ENCODE data around the gene ART4. TPM values are rescaled to one million over a fixed set of nuclear protein-coding genes. Genes with fewer than 3 reads are reported as not detected.

The ART4 gene, protein sequence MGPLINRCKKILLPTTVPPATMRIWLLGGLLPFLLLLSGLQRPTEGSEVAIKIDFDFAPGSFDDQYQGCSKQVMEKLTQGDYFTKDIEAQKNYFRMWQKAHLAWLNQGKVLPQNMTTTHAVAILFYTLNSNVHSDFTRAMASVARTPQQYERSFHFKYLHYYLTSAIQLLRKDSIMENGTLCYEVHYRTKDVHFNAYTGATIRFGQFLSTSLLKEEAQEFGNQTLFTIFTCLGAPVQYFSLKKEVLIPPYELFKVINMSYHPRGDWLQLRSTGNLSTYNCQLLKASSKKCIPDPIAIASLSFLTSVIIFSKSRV
- not detected in 5 replicates for total RNA-seq (2022; extraction: Qiagen RNA extraction; ENCODE audit: low read depth)

DNA sequence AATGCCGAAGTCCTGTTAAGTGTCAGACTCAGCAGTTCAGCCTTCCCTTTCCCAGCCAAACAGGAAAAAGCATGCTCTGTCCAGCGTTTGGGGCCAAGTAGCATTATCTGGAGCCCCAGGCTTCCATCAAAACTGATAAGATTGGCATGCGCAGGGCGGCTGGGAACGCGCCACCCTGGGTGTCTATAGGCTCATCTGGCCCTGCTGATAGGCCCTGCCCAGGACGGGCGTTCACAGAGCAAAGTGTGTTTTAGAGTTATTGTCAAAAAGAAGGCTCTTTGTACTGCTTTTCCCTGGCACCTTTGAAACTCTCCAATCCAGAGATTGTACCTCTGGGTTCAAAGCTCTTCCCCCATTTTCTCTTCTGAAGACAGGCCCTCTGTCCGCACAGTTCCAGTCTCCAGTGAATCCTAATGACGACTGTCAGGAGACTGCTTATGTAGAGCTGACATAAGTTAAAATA, at the start of gene ART4:
Gene ART4 (minus strand): TSS at position 102 of the 463 bp plus-strand sequence. CDS start 413 bp downstream, outside the sequence.

DNA sequence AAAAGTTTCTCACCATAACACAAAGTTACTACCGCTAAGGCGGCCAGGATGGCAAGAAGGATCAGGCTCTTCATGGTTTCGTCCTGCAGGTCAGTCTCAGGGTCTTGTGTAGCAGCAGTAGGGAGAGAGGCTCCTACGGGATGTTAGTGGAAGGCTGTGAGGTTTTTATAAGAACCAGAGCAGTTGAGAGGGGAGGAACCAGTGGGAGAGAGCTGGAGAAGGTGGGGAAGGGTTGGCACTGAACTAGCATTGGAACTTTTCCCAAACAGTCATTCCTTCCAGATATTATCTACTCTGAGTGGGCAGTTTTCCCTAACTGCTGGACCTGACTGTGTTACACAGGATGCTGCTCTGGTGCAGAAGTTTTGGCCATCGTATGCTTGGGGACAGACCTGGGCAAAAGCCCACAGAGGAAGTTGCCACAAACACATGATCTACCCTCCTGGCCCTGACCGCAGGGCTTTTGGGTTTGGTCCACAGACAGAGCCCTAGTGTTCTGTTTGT, 42.4 kb upstream of the ART4 start, which contains the start of gene MGP:
Gene MGP (minus strand): TSS at position 137 of the 504 bp plus-strand sequence. CDS start 63 bp downstream, at position 74.

DNA sequence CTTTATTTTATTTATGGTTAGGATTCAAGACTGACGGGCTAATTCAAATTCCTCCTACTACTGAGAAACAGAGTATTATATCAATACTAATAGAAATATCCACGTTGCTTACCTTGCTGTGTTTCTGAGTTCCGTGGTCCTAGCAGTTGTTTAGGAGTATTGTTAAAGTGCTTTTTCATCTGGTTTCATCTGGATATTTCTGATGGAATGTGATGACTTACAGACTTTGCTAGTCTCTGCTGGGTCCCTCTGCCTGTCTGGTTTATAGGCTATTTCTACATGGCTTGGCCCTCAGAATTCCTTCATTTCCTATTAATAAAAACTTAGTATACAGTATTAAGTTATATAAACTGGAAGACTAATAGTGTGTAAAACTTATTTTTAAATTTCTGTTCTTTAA, 29.3 kb downstream of the ART4 start, which contains the start of gene SMCO3:
Gene SMCO3 (minus strand): TSS at position 169 of the 400 bp plus-strand sequence. CDS start 7,502 bp downstream, outside the sequence.

DNA sequence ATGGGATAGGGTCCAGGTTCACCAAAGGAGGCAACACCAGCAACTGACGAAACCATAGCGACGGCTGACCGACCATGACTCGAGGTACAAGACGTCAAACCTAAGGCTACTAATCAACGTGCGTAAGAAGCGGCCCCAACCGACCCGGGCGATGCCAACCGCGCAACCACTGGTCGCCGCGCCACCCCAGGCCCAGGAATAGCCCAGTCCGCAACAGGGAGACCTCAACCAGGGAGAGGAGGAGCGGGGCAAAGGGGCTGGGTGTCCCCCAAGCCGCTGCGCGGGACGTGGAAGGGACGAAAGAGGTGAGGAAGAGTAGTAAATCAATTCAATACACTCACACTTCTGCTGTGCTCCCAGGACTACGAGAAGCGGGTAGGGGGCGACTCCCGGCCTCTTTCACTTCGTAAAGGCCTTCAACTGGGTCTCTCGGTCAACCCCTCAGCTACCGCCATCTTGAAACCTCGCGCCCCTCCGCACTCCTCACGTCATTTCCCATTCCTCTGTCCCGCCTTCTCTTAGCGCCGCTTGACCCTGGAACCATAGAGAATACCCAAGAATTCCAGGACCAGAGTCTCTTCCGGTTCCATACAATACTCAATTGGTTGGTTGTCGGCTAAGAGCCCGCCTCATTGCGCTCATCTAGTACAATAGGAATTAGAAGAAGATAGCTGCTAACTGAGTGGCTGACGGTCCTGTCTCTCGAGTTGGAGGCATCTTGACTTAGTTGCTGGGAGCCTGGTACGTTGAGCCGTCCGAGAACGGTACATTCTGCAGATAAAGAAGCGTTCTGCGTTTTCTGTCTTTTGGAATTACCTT, 40.1 kb downstream of the ART4 start, which contains the start of the genes C12orf60 and WBP11:
Gene C12orf60 (plus strand): TSS at position 660 of the 819 bp plus-strand sequence. CDS start 19,266 bp downstream, outside the sequence.
Gene WBP11 (minus strand): TSS at position 468 of the 819 bp plus-strand sequence. CDS start 2,095 bp downstream, outside the sequence.

Other genes with a start within 250 kb of the ART4 start
- 0.03 TPM in 1 of 5 replicates, not detected in the others for gene GUCY2C, start 146.9 kb downstream of the ART4 start, total RNA-seq (2022; extraction: Qiagen RNA extraction; ENCODE audit: low read depth)
- 45.2 to 49.2 TPM (median 48.1 TPM) in 5 replicates for gene WBP11, start 40.0 kb downstream of the ART4 start, total RNA-seq (2022; extraction: Qiagen RNA extraction; ENCODE audit: low read depth)
- 1.5 to 2.4 TPM (median 1.8 TPM) in 5 replicates for gene C12orf60, start 39.9 kb downstream of the ART4 start, total RNA-seq (2022; extraction: Qiagen RNA extraction; ENCODE audit: low read depth)
- gene SMCO3, start 29.3 kb downstream of the ART4 start, total RNA-seq (2022; extraction: Qiagen RNA extraction; ENCODE audit: low read depth) = 0.06 TPM in 1 of 5 replicates, not detected in the others
- not detected in 5 replicates for gene MGP, start 42.3 kb upstream of the ART4 start, total RNA-seq (2022; extraction: Qiagen RNA extraction; ENCODE audit: low read depth)
- not detected in 5 replicates for gene ERP27, start 95.0 kb upstream of the ART4 start, total RNA-seq (2022; extraction: Qiagen RNA extraction; ENCODE audit: low read depth)
- 1.1 to 1.5 TPM (median 1.3 TPM) in 5 replicates for gene ARHGDIB, start 118.1 kb upstream of the ART4 start, total RNA-seq (2022; extraction: Qiagen RNA extraction; ENCODE audit: low read depth)
- not detected in 5 replicates for gene PDE6H, start 129.5 kb upstream of the ART4 start, total RNA-seq (2022; extraction: Qiagen RNA extraction; ENCODE audit: low read depth)